Left forelimb (tissue), 1 donor: ENCODE data around the gene LTBP2.

Experiments used
- DNase-seq: peaks from one replicate; pipeline ENCODE4 v3.0.0-alpha.2; 2018; ENCODE audit warnings: low spot score

Gene LTBP2

GRCh38 chr14:74507085-74507484 is 105.0 kb downstream of the LTBP2 start:
- DNase-seq = peak; percentile 38

DNA sequence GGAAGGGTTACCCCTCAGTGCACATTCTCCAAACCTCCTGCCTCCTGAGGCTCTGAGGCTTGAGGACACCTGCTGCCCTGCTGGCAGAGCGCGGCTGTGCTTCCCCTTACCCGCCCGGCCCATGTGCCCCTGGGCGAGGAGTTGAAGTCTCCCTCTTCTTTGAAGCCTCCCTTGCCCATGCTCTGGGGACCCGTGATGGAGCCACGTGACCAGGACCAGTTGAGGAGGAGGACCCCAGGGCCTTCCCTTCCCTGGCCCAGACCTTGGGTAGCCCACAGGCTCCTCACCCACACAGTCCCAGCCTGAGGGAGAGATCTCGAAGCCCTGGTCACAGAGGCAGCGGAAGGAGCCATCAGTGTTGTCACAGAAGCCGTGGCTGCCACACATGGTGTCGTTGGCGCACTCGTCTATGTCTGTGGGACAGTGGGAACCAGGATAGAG is 105.6 kb downstream of the LTBP2 start:
- peak; percentile 50 for DNase-seq

DNA sequence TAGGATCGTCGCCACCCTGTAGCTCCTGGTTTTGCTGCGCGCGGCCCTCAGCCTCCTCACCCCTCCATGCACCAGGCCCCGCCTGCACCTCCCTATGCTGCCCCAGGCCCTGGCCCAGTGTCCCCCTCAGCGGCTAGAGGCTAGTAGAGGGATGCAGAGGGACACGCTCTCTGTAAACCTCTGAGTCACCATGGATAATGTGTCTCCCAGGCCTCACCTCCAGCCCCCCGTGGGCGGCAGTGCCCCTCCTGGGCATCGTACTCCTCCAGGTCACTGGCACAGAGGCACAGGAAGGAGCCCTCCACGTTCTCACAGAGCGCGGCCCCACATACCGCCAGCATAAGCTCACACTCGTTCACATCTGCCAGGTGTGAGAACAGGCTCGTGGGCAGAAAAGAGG is 106.2 kb downstream of the LTBP2 start:
- peak; percentile 60 for DNase-seq

GRCh38 chr14:74504874-74505720 is 106.9 kb downstream of the LTBP2 start:
- peak; percentile 51 for DNase-seq

DNA sequence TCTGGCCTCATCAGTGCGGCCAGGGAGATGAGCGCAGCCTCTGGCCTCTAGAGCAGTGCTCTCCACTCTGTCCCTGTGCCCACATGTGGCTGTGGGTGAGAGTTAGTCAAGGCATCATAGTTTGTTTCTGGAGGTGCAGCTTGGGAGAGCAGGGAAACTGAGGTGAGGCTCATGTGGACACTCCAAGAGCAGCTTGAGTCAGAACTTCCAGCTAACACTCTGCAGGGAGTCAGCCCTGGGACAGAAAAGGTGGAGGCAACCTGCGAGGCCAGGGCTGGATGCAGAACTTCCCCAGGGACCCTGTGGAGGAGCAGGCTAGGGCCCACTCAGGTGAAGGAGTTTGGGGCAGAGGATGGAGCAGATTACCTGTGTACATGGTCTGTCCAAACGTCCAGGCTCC is 107.6 kb downstream of the LTBP2 start:
- DNase-seq = peak; percentile 42

DNA sequence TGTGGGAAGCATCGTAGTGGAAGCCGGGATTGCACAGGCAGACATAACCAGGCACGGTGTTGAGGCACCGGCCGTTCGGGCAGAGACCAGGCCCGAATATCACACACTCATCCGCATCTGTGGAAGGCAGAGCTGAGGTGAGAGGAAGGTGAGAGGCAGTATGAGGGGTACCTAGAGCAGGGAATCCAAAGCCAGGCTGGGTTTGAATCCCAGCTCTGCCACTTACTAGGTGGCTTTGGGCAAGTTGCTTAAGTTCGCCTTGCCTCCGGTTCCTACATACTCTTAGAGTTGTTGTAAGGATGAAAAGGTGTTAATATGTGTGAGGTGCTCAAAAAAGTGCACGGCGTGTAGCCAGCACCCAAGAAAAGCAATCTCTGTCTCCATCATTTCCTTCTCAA is 108.1 kb downstream of the LTBP2 start:
- DNase-seq = no peak

DNA sequence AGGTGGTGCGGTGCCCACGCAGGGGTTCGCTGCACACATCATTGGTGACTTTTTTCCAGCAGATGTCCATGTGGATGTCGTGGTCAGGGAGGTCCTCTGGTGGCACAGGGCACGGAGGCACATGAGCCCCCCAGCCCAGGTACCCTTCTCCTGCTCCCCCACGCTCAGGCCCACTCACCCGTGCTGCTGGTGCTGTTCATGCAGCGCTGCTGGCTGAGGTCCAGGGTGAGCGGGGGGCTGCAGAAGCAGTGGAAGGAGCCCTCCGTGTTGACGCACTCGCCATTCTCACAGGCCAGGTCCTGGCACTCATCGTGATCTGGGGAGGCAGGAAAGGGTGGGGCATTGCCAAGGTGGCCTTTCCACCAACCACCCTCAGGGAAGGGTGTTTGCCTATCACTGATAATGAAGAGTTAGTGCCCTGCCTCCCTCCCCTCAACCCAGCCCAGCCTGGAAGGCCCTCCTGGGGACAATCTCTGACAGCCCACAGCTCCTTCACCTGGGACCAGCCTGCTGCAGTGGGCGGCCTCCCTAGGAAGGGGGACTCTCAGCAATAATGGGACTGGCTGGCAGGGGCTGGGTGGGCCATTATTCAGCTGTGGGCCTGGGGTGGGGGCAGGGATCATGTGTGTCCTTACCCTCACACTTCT is 108.6 kb downstream of the LTBP2 start:
- peak; percentile 49 for DNase-seq

- DNase-seq = no peak
Observed at GRCh38 chr14:74502236-74503019, 109.6 kb downstream of the LTBP2 start.

- no peak for DNase-seq
Observed at GRCh38 chr14:74501691-74502090, 110.3 kb downstream of the LTBP2 start.

DNA sequence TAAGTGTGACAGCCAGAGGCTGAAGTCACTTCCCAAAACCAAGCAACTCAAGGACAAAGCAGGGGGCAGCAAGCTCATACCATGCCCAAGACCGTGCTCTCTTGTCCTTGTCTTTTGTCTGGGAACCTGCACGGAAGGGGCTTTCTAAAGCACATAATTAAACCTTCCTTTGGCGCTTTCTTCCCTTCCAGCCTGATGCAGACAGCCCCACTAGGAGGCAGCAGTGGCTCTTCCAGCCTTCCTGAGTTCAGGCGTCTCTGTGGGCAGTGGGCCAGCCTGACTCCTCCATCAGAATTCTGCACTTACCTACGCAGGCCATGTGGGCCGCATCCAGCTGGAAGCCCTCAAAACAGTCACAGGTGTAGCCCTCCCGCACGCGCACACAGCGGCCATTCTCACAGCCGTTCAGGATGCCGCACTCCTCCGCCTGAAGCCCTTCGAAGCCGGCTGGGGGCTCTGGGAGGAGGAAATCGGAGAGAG is 110.9 kb downstream of the LTBP2 start:
- peak; percentile 88 for DNase-seq

DNA sequence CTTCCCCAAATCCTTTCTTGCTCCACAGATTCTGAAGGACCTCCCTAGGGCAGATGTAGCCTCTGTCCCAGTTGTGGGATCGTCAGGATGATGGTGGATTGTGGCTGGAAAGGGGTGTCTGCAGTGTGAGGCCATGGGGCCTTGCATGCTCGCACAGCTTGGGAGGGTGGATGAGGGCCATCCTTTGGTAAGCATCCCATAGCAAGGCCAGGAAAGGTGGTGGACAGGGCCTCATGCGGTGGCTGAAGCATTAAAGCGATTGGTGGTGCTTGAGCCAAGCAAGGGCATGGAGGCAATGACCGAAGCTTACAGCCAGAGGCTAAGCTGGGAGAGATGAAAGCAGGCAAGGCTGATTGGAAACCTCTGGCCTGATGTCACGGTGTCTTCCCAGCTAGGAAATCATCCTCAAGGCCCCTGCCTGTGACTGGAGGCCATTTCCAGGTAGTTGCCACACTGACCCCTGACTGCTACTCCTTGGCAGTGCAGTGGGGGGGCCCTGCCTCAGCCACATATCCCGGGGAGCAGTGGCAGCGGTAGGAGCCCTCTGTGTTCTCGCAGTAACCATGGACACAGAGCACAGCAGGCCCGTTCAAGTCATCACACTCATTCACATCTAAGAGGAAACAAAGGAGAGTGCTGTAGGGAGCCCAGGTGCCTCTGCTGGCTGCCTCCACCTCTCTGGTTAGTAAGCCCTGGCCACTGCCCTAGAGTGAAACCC is 111.5 kb downstream of the LTBP2 start:
- DNase-seq = no peak

GRCh38 chr14:74495356-74495755 is 116.7 kb downstream of the LTBP2 start:
- DNase-seq = no peak

DNA sequence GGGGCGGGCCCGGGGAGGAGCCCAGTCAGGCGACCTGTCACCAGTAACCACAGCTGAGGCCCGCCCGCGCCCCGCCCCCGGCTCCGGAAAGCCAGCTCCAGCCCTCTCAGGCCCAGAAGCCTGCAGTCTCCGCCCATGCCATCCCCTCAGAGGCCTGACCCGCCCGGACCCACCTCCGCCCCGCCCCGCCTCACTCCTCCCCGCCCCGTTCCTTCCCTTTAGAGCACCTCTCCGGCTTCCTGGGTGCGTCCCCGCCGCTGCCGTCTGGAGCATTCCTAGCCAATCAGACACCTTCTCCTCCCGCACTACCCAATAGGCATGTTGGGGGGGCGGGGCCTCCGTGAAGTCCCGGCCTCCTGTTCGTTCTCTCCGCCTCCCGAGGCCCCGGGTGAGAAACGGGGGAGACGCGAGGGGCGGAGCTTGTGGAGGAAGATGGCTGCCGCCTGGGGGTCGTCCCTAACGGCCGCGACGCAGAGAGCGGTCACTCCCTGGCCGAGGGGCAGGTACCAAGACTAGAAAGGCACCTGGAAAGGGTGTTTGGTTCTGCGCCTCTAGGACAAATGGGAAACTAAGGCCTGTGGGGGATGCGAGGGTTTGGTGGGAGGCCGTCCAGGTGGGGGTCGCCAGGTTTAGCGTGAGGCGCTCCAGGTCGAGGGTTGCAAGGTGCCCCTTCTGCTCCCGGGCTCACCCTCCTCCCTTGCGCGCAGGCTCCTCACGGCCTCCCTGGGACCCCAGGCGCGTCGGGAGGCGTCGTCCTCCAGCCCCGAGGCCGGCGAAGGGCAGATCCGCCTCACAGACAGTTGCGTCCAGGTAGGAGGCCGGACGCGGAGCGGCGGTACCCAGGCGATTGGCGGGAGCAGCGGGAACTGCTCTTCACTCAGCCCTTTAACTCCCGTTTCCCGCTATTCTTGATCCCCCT is 118.4 kb downstream of the LTBP2 start, which contains the start of gene ISCA2:
ISCA2 (plus strand) TSS at position 423 of the 919 bp plus-strand sequence; CDS start at position 433, 10 bp downstream.
- DNase-seq = peak; percentile 99

DNA sequence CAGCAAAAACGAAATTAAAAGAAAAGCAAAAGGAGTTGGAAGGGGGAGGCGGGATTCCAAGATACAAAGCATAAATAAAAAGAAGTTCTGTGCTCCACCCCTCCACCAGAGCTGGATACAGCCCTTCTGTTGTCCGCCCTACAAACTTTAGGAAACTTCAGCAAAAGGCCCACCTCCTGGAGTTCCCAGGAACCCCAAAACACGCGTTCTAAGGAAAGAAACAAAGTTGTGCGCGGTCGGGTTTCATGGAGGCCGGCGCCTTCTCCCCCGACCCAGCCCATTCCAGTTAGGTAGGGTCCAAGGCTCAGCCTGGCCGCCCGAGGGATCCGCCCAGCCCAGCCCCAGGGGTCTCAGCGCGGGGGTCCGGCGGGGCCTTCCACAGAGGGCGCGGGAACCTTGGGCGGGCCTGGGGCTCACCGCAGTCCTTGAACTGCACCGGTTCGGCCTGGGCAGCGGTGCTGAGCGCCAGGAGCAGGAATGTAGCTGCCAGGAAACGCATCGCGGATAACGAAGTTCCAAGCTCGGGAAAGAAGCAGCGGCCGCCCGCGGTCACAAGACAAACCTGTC is 119.2 kb downstream of the LTBP2 start, which contains the start of gene NPC2:
NPC2 (minus strand) TSS at position 530 of the 567 bp plus-strand sequence; CDS start at position 499, 31 bp downstream.
- no peak for DNase-seq

GRCh38 chr14:74491956-74492775 is 119.9 kb downstream of the LTBP2 start:
- DNase-seq = no peak

GRCh38 chr14:74490486-74490885 is 121.6 kb downstream of the LTBP2 start:
- no peak for DNase-seq

DNA sequence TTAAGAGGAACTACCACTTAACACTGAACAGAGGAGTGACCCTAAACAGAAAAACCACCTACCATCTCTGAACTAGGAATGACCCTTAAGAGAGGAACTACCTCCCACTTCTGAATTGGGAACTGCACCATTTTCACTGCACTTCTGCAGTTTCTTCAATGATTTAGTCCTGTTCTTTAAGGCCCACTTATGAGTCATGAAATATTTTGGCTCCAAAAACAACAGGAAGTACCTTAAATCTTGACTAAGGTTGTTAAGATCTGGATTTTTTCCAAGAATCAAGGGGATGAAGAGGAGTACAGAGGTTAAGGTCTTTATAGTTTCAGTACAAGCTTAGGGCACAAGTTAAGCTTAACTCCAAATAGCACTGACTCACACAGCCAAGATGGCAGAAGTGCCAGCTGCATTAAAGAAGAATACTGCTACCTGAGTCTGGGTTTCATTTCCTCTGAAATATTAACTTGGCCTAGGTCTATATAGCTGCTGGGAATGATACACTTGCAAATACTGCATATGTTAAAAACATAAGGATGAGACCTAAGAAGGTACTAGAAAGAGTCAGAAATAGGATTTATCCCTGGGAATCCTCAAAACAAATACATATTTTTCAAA is 123.1 kb downstream of the LTBP2 start:
- no peak for DNase-seq

- DNase-seq = no peak
Observed at GRCh38 chr14:74486164-74486563, 125.9 kb downstream of the LTBP2 start.

- no peak for DNase-seq
Observed at GRCh38 chr14:74483321-74483720, 128.7 kb downstream of the LTBP2 start.
